Measurements from ENCODE around the gene CDRT4.

The CDRT4 gene

DNA sequence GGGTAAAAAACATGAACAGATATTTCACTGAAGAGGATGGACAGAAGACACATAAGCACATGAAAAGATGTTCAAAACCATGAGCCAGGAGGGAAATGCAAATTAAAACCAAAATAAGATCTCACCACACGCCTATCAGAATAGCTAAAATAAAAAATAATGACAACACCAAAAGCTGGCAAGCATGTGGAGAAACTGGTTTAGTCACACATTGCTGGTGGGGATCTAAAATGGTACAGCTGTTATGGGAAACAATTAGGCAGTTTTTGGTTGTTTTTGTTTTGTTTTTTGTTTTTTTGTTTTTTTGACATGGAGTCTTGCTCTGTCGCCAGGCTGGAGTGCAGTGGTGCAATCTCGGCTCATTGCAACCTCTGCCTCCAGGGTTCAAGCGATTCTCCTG, 81.3 kb downstream of the CDRT4 start:
- no peak for DNase-seq

Data from NCI-H1436 treated with DMSO at 0.1 percent for 48 hours (cell line).